Adrenal gland (tissue), 12 donors: ENCODE measurements around the gene C1orf52. TPM values are rescaled to one million over a fixed set of nuclear protein-coding genes. Genes with fewer than 3 reads are reported as not detected.

Source experiments
- DNase-seq, 7 donors: peaks; one replicate each; pipeline ENCODE4 v3.0.0-alpha.2; 2019 to 2020
- H3K27ac ChIP-seq, 5 donors: fragments of 200-600 bp; sonication (generic) in 4 of 5; 1 replicate in 3 of 5; 2 replicates in 2 of 5; pipeline versions ENCODE4 v1.5.1 to v1.8.0; 2016 to 2020; ENCODE audit warnings: mild to moderate bottlenecking in 1 of 5
- H3K27me3 ChIP-seq: fragments of 200-600 bp; 2 replicates; pipeline ENCODE4 v1.8.0; 2021
- H3K36me3 ChIP-seq, 2 donors: fragments of 200-600 bp; replicated peaks in 1 of 2; 1 replicate in 1 of 2; 2 replicates in 1 of 2; pipeline versions ENCODE4 v1.5.1 to v1.8.0; 2018 to 2022
- H3K4me1 ChIP-seq, 2 donors: fragments of 200-600 bp; replicated peaks in 1 of 2; 1 replicate in 1 of 2; 2 replicates in 1 of 2; pipeline versions ENCODE4 v1.5.1 to v1.8.0; 2018 to 2021
- H3K4me3 ChIP-seq, 4 donors: fragments of 200-600 bp; sonication (generic) in 3 of 4; one replicate each; pipeline ENCODE4 v1.5.1; 2016 to 2018
- H3K9me3 ChIP-seq, 3 donors: fragments of 200-600 bp; sonication (generic) in 1 of 3; replicated peaks in 1 of 3; 1 replicate in 2 of 3; 2 replicates in 1 of 3; pipeline versions ENCODE4 v1.5.1 to v1.8.0; 2016 to 2021
- CTCF ChIP-seq, 6 experiments: fragments of 450-650 bp in 4 of 6; fragments of 200-600 bp in 2 of 6; sonication (generic) in 1 of 6; IDR thresholded peaks; 1 replicate in 5 of 6; 2 replicates in 1 of 6; pipeline versions ENCODE4 v1.5.1 to v1.8.0; 2016 to 2021; ENCODE audit warnings: antibody characterized with exemption in 6 of 6, mild to moderate bottlenecking in 2 of 6, moderate library complexity in 1 of 6
- POLR2A ChIP-seq, 2 donors: fragments of 450-650 bp; IDR thresholded peaks; one replicate each; pipeline ENCODE4 v1.6.1; 2017; ENCODE audit warnings: antibody characterized with exemption in 2 of 2, mild to moderate bottlenecking in 2 of 2, moderate library complexity in 1 of 2
- WGBS, 4 donors: extraction: QIAGEN DNeasy Blood & Tissue Kit in 2 of 4; methylation state at CpG; one replicate each; pipeline versions ENCODE4 v1.1.5 to v1.1.7; 2013 to 2017; 5-methylcytosine and 5-hydroxymethylcytosine counted together
- intact Hi-C, 2 donors: fragments of 100-400 bp; cut with DNase I; formaldehyde crosslinking; loops; one replicate each; pipeline versions ENCODE4 v1.14.1 to v1.15.0; 2022 to 2023
- polyA plus RNA-seq, 3 donors: library from polyadenylated mRNA; stranded (reverse); fragments of 200-250 nt in 2 of 3; fragments of 350-450 nt in 1 of 3; fragmentation: Illumina TruSeq in 1 of 3; extraction: RNeasy Lipid Tissue Mini Kit (QIAGEN cat#74804) in 1 of 3; gene quantifications; one replicate each; pipeline ENCODE4 v1.2.3, GENCODE V29; 2013 to 2014
- total RNA-seq, 9 donors: library from RNA; depleted of rRNA in 4 of 9; stranded (reverse); fragments of >200 nt in 4 of 9; fragments of 120-200 nt in 1 of 9; fragmentation: NEBNext Ultra II Directional in 1 of 9; extraction: Animal tissue kit (Norgen Biotek cat#: 25700) in 1 of 9; gene quantifications; one replicate each; pipeline versions ENCODE4 v1.1.0 to v1.2.4, GENCODE V29; 2013 to 2023
- donor health status: healthy with polysubstance abuse.
- donor health status: Bipolar disorder and iron deficiency.
- donor health status: DM: yes; HTN: yes; CAD: no.
- donor health status: DM: no; HTN: no; CAD: no.
- donor health status: DM: no; HTN: no; CAD: no.
- donor health status: DM: yes; HTN: yes; CAD: no.

The C1orf52 gene
- total and polyA plus RNA-seq, 12 donors = 6.5 to 29.1 (median 18.1) TPM

GRCh38 chr1:85240174-85240601 lies 19.3 kb downstream of the C1orf52 start:
- no peak overlapping the region for H3K4me3 ChIP-seq
- TF ChIP-seq CTCF (IDR thresholded peaks at IDR 0.05) (no peak), POLR2A (IDR thresholded peaks at IDR 0.05) (no peak)
- no peaks in the 10 kb centered on the region for H3K36me3 ChIP-seq
- intact Hi-C loops = no loop called here
- no peaks in the 10 kb centered on the region for H3K27me3 ChIP-seq
- H3K27ac ChIP-seq = no peak overlapping the region
- DNase-seq = peak in 1 of 7 donors; percentile 17
- peaks cover 0 to 5% of the 10 kb centered on the region in 2 donors for H3K4me1 ChIP-seq
- H3K9me3 ChIP-seq = no peaks in the 10 kb centered on the region
- 25 to 71% (median 41%) methylated on average over 1 of the region's 1 CpG for WGBS, 4 donors

GRCh38 chr1:85237613-85238012 lies 21.8 kb downstream of the C1orf52 start:
- no peak overlapping the region for H3K27ac ChIP-seq
- peaks cover 0 to 5% of the 10 kb centered on the region in 2 donors for H3K4me1 ChIP-seq
- intact Hi-C loops = loop anchor here in 1 of 2 donors (10.0 kb wide), 1 partner anchor 113 kb away; no protein-coding TSS in a partner anchor
- no peaks in the 10 kb centered on the region for H3K36me3 ChIP-seq
- no peaks in the 10 kb centered on the region for H3K27me3 ChIP-seq
- 83 to 100% (median 96%) methylated on average over 1 of the region's 1 CpG for WGBS, 4 donors
- H3K9me3 ChIP-seq = no peaks in the 10 kb centered on the region
- DNase-seq = no peak
- no peak overlapping the region for H3K4me3 ChIP-seq
- no peak for TF ChIP-seq CTCF (IDR thresholded peaks at IDR 0.05)
- no peak for TF ChIP-seq POLR2A (IDR thresholded peaks at IDR 0.05)

- WGBS, 4 donors = 82 to 88% (median 87%) methylated on average over 8 of the region's 8 CpGs
- no peaks in the 10 kb centered on the region for H3K36me3 ChIP-seq
- no peak for TF ChIP-seq POLR2A (IDR thresholded peaks at IDR 0.05)
- TF ChIP-seq CTCF (IDR thresholded peaks at IDR 0.05) = no peak
- no peak for DNase-seq
- H3K4me1 ChIP-seq = no peaks in the 10 kb centered on the region
- no peaks in the 10 kb centered on the region for H3K27me3 ChIP-seq
- no peaks in the 10 kb centered on the region for H3K9me3 ChIP-seq
- H3K27ac ChIP-seq = no peak overlapping the region
- no peak overlapping the region for H3K4me3 ChIP-seq
- intact Hi-C loops = loop anchor here in 1 of 2 donors (10.0 kb wide), 1 partner anchor 106 kb away; no protein-coding TSS in a partner anchor
These were observed 29.0 kb downstream of the C1orf52 start for GRCh38 chr1:85230305-85230977.

GRCh38 chr1:85229574-85230097 lies 29.8 kb downstream of the C1orf52 start:
- Histone ChIP-seq H3K9me3 (no peaks in the 10 kb centered on the region), H3K27me3 (no peaks in the 10 kb centered on the region), H3K4me1 (no peaks in the 10 kb centered on the region), H3K4me3 (no peak overlapping the region), H3K36me3 (no peaks in the 10 kb centered on the region), H3K27ac (no peak overlapping the region)
- no peak for TF ChIP-seq CTCF (IDR thresholded peaks at IDR 0.05)
- no peak for TF ChIP-seq POLR2A (IDR thresholded peaks at IDR 0.05)
- WGBS, 4 donors = 51 to 62% (median 56%) methylated on average over 6 of the region's 6 CpGs
- DNase-seq = peak in 3 of 7 donors; percentile 17 to 33 (median 18)
- intact Hi-C loops = loop anchor here in 1 of 2 donors (10.0 kb wide), 1 partner anchor 105 kb away; no protein-coding TSS in a partner anchor
